Measurements from ENCODE around the gene ARCN1.

Gene ARCN1

GRCh38 chr11:118622376-118623268 lies 50.4 kb downstream of the ARCN1 start:
- peak; percentile 76 for DNase-seq

DNA sequence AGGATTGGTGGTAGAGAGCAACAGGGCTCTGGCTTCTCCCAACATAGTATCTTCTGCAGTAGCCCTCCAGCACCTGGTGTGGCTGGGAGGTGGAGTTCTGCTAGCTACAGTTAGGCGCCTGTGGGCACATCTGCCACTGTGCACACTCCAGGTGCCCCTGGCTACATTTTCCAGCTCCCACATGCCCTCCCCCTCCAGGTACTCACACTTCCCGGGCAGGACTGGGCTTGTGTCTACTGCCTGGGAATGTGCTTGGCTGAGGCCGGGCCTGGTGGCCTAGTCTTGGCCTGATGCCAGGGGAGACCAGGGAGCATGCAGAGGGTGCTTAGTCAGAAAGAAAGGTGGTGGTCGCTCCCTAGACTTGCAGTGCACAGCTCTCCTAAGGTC lies 51.1 kb downstream of the ARCN1 start:
- peak; percentile 31 for DNase-seq

DNA sequence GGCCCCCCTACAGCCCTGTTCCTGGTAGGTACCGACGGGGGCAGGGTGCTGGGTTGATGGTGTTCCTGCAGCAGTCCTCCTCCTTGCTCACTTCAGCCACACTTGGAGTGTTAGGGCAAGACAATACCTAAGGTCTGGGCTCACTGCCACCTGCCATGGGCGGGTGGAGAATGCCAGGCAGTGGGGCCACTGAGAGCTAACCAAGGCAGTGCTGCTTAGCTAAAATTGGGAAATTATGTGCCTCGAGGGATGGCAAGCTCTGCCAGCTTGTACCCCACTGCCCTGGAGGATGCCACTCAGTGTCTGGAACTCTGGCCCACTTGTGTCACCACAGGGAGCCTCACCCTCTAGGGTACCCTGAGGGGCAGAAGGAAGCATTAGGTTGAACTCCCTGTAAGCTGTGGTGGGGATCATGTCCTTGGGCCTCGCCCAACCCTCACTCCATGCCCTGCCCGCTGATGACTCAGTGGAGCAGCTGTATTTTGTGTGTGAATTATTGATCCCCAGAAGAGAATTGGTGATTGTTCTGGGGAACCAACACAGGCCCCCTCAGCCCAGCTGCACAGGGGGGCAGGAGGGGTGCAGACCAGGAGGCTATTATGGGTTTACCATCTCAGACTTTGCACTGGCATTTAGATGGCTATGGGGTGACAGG lies 53.0 kb downstream of the ARCN1 start:
- no peak for DNase-seq

DNA sequence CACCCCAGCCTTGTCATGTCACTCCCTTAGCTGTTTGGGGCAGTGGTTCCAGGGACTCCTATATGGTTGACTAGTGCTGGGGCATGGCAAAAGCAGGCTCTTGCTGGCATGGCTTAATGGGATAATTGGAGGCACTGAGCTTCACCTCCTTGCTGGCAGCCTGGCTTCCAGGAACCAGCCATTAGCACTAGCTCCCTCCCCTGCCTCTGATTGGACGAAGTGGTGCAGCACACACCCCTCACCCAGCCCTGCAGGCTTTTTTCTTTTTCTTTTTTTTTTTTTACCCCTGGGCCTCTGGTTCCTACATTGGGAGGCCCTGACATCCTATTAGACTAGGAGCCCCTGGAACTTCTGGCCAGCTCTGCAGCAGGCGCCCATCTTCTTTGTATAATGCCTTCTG lies 53.8 kb downstream of the ARCN1 start:
- no peak for DNase-seq

DNA sequence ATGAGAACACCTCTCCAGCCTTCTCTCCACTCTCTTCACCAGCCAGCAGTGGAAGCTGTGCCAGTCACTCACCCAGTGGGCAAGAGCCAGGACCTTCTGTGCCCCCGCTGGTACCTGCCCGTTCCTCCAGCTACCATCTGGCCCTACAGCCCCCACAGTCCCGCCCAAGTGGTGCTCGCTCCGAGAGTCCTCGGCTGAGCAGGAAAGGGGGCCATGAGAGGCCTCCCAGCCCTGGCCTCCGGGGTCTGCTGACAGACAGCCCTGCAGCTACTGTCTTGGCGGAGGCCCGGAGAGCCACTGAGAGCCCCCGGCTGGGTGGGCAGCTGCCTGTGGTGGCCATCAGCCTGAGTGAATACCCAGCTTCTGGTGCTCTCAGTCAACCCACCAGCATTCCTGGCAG lies 55.4 kb downstream of the ARCN1 start:
- DNase-seq = no peak

GRCh38 chr11:118628031-118628430 lies 55.8 kb downstream of the ARCN1 start:
- no peak for DNase-seq

GRCh38 chr11:118628432-118628831 lies 56.2 kb downstream of the ARCN1 start:
- no peak for DNase-seq

- DNase-seq = no peak
Observed at GRCh38 chr11:118628861-118629549, 56.8 kb downstream of the ARCN1 start.

DNA sequence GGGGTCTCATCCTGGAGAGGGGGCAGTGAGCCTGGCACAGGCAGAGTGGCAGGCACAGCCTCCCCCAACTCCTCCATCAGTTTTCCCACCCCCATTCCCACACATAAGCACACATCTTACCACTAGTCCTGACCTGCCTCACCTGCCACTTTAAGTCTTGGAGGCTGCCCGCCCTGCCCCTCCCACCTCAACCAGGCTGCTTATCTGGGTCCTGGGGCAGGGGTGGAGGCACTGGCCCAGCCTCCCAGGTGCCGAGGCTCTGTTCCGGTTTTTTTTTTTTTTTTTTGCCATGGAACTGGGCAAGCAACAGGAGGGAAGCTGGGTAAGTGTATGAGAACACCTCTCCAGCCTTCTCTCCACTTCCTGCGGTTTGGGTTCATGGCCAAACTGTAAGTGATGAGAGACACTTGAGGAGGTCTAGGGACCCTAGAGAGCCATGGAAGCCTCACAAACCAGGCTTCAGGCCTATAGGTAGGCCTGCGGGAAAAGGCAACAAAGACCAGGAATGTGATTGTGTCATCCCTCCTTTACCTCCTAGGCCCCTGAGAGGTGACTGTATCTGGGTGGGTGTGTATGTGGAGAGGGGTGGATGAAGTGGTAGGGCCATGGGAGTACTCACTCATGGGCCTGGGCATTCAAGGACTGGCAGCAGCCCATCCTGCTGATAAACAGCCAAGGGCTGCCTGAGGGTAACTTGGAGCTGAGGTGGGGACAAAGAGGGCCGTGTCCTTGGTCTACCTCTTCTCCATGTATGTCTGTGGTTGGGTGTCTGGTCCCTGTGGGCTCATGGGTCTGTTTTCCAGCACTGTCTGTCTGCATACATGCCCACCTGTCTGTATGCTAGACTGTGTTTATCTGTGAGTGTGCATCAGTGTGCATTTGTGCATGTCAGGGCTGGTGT lies 57.8 kb downstream of the ARCN1 start:
- no peak for DNase-seq

- no peak for DNase-seq
Observed at GRCh38 chr11:118631142-118631909, 59.1 kb downstream of the ARCN1 start.

- no peak for DNase-seq
Observed at GRCh38 chr11:118632577-118633318, 60.5 kb downstream of the ARCN1 start.

DNA sequence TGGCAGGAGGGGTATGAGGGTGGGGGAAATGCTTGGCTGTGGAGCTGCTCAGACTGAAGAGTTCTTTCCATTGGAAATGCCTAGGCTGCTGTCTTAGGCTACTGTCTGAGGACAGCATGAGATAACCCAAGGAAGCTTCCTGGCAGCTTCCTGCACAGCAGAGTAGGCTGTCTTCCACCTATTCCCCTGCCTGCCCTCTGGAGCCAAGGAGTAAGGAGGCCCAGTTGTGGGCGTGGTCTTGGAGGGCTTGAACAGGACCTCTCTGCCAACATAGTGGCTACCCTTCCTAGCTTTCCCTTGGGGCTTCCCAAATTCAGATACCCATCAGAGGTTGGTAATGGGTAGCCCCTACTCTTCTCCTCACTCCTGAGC lies 61.1 kb downstream of the ARCN1 start:
- no peak for DNase-seq

DNA sequence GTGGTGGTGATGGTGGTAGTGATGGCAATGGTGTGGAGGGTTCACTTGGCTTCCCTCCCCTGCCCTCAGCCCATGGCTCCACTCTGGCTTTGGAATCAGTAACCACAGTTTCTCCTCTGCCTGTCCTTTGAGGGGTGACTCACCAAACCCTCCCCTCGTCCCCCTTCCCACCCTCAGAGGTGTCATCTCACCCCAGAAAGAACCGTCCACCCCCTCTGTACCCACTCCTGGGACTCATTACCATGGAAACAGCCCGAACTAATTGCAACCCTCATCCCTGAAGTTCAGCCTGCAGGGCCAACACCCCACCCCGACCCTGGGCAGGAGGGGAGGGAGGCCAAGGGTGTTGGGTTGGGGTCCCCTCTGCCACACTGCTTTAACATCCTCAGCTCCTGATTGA lies 61.8 kb downstream of the ARCN1 start:
- DNase-seq = peak; percentile 42

- DNase-seq = peak; percentile 57
Observed at GRCh38 chr11:118634431-118635236, 62.4 kb downstream of the ARCN1 start.

DNA sequence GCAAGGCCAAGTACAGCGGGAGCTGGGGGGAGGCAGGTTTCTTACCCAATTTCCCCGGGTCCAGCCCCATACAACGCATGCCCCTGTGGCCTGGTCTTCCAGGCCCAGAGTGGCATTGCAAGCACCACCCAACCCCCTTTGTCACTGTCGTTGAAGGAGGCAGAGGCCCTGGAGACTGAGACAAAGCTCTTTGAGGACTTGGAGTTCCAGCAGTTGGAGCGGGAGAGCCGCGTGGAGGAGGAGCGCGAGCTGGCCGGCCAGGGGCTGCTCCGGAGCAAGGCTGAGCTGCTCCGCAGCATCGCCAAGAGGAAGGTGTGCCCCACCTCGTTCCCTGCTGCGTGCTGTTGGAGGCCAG lies 63.0 kb downstream of the ARCN1 start:
- no peak for DNase-seq

DNA sequence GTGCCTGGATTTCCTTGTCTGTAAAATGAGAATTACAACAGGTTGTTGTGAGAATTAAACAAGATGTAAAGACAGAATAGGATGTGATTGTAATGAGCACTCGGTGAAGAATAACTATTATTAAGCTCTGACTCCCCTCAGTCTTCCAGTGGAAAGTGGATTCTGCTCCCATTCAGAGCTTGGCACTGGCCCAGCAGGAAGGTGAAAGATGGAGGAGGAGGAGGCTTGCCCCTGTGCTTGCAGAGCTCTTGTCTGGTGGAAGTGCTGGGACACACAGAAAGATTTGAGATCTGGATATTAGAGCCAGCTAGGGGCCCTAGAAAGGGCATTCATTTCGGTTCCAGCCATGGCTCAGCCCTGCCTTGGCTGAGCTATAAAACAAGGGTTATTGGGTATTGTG lies 63.4 kb downstream of the ARCN1 start:
- no peak for DNase-seq

- no peak for DNase-seq
Observed at GRCh38 chr11:118636569-118637290, 64.5 kb downstream of the ARCN1 start.

GRCh38 chr11:118638726-118639125 lies 66.5 kb downstream of the ARCN1 start:
- DNase-seq = no peak

DNA sequence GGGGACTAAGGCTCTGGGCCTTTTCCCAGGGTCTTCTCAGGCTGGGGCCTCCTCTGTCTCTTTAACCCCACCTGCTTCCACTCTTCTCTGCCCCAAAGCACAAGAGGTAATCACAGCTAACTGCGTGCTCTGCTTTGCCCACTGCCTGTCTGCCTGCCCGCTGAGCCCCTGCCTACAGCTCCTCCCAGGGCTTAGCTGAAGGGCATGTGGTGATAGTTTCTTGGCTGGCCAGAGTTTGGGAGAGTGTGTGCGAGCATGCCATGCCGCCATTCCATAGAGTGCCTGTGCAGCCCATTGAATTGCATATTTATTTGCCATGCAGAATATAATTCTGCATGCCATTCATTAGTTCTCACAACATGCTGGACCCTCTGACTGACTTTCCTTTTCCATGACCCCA lies 67.7 kb downstream of the ARCN1 start:
- DNase-seq = no peak
